Esophagus squamous epithelium (tissue), 4 donors: Measurements from ENCODE around the gene TUFM.

Experiments used
- CTCF ChIP-seq, 6 experiments: fragments of 450-650 bp in 4 of 6; fragments of 200-600 bp in 2 of 6; sonication (generic) in 2 of 6; IDR thresholded peaks; one replicate each; pipeline ENCODE4 v1.5.1; 2016 to 2019; ENCODE audit warnings: antibody characterized with exemption in 6 of 6, mild to moderate bottlenecking in 4 of 6, moderate library complexity in 4 of 6
- POLR2A ChIP-seq, 4 donors: fragments of 450-650 bp; IDR thresholded peaks; one replicate each; pipeline ENCODE4 v1.6.1; 2017; ENCODE audit warnings: antibody characterized with exemption in 4 of 4, mild to moderate bottlenecking in 4 of 4, moderate library complexity in 3 of 4

- TF ChIP-seq CTCF (IDR thresholded peaks at IDR 0.05) (no peak), POLR2A (IDR thresholded peaks at IDR 0.05) (no peak)
Measured at GRCh38 chr16:28895609-28896008, 49.5 kb upstream of the TUFM start.
